ENCODE results near the gene ADAM22.

Gene ADAM22

GRCh38 chr7:88090240-88090639 lies 156.2 kb downstream of the ADAM22 start:
- peak overlapping the region; percentile 30 for H3K9ac ChIP-seq (ENCODE audit: low read depth, low read length)
- peak; percentile 36; the same call in 1 of the 3 replicates for ATAC-seq (ENCODE audit: insufficient read depth, low read depth)
- H4K20me1 ChIP-seq (ENCODE audit: insufficient read depth, low read length): no peaks in the 10 kb centered on the region
- no peak overlapping the region for H2AFZ ChIP-seq (ENCODE audit: low read depth, low read length)
- H3K79me2 ChIP-seq (ENCODE audit: insufficient read depth, low read length): no peaks in the 10 kb centered on the region
- no peaks in the 10 kb centered on the region for H3K9me3 ChIP-seq (ENCODE audit: insufficient read depth, low read length, severe bottlenecking)
- H3K4me2 ChIP-seq (ENCODE audit: insufficient read depth, low read length): peak overlapping the region; percentile 57
- peak overlapping the region in 1 of 2 experiments; percentile 12; a peak in 1 of 4 replicates for H3K4me3 ChIP-seq (ENCODE audit: low read depth in 1 of 2, low read length in 2 of 2)
- TF ChIP-seq CTCF (IDR thresholded peaks at IDR 0.05; ENCODE audit: borderline replicate concordance, extremely low read depth, low read length, poor library complexity, severe bottlenecking): no peak
- no peak for TF ChIP-seq EZH2 (IDR thresholded peaks at IDR 0.05; ENCODE audit: borderline replicate concordance, low read depth, low read length, severe bottlenecking)
- no peak for DNase-seq
- H3K27me3 ChIP-seq (ENCODE audit: insufficient read depth, low read length, poor library complexity): no peaks in the 10 kb centered on the region
- peak overlapping the region; percentile 69 for H3K27ac ChIP-seq (ENCODE audit: low read length)
- H3K36me3 ChIP-seq (ENCODE audit: insufficient read depth, low read length): no peaks in the 10 kb centered on the region
- peaks cover 36% of the 10 kb centered on the region for H3K4me1 ChIP-seq (ENCODE audit: insufficient read depth, low read length)

- peak overlapping the region in 1 of 2 experiments; percentile 12; a peak in 1 of 4 replicates for H3K4me3 ChIP-seq (ENCODE audit: low read depth in 1 of 2, low read length in 2 of 2)
- peak; percentile 92 for ATAC-seq (ENCODE audit: insufficient read depth, low read depth)
- no peaks in the 10 kb centered on the region for H3K79me2 ChIP-seq (ENCODE audit: insufficient read depth, low read length)
- no peaks in the 10 kb centered on the region for H3K36me3 ChIP-seq (ENCODE audit: insufficient read depth, low read length)
- peak overlapping the region; percentile 30 for H3K9ac ChIP-seq (ENCODE audit: low read depth, low read length)
- no peaks in the 10 kb centered on the region for H4K20me1 ChIP-seq (ENCODE audit: insufficient read depth, low read length)
- H2AFZ ChIP-seq (ENCODE audit: low read depth, low read length): no peak overlapping the region; the same call in 1 of the 2 replicates
- TF ChIP-seq EZH2 (IDR thresholded peaks at IDR 0.05; ENCODE audit: borderline replicate concordance, low read depth, low read length, severe bottlenecking): no peak
- no peak for TF ChIP-seq CTCF (IDR thresholded peaks at IDR 0.05; ENCODE audit: borderline replicate concordance, extremely low read depth, low read length, poor library complexity, severe bottlenecking)
- no peaks in the 10 kb centered on the region for H3K27me3 ChIP-seq (ENCODE audit: insufficient read depth, low read length, poor library complexity)
- H3K4me2 ChIP-seq (ENCODE audit: insufficient read depth, low read length): peak overlapping the region; percentile 57
- peak overlapping the region; percentile 69; the same call in 1 of the 2 replicates for H3K27ac ChIP-seq (ENCODE audit: low read length)
- no peaks in the 10 kb centered on the region for H3K9me3 ChIP-seq (ENCODE audit: insufficient read depth, low read length, severe bottlenecking)
- H3K4me1 ChIP-seq (ENCODE audit: insufficient read depth, low read length): peaks cover 36% of the 10 kb centered on the region
- peak; percentile 45 for DNase-seq
Measured at GRCh38 chr7:88090671-88091070, 156.6 kb downstream of the ADAM22 start.

GRCh38 chr7:88091988-88092675 lies 158.1 kb downstream of the ADAM22 start:
- no peaks in the 10 kb centered on the region for H3K36me3 ChIP-seq (ENCODE audit: insufficient read depth, low read length)
- H3K9me3 ChIP-seq (ENCODE audit: insufficient read depth, low read length, severe bottlenecking): no peaks in the 10 kb centered on the region
- H3K79me2 ChIP-seq (ENCODE audit: insufficient read depth, low read length): no peaks in the 10 kb centered on the region
- ATAC-seq (ENCODE audit: insufficient read depth, low read depth) (no peak), DNase-seq (no peak)
- no peaks in the 10 kb centered on the region for H3K27me3 ChIP-seq (ENCODE audit: insufficient read depth, low read length, poor library complexity)
- H3K9ac ChIP-seq (ENCODE audit: low read depth, low read length): no peak overlapping the region
- H3K27ac ChIP-seq (ENCODE audit: low read length): no peak overlapping the region
- TF ChIP-seq CTCF (IDR thresholded peaks at IDR 0.05; ENCODE audit: borderline replicate concordance, extremely low read depth, low read length, poor library complexity, severe bottlenecking) (no peak), EZH2 (IDR thresholded peaks at IDR 0.05; ENCODE audit: borderline replicate concordance, low read depth, low read length, severe bottlenecking) (no peak)
- H2AFZ ChIP-seq (ENCODE audit: low read depth, low read length): no peak overlapping the region
- H3K4me3 ChIP-seq (ENCODE audit: low read depth in 1 of 2, low read length in 2 of 2): no peak overlapping the region
- H4K20me1 ChIP-seq (ENCODE audit: insufficient read depth, low read length): no peaks in the 10 kb centered on the region
- no peak overlapping the region for H3K4me2 ChIP-seq (ENCODE audit: insufficient read depth, low read length)
- H3K4me1 ChIP-seq (ENCODE audit: insufficient read depth, low read length): peaks cover 36% of the 10 kb centered on the region
